ENCODE measurements around the gene DYNLT4. TPM values are rescaled to one million over a fixed set of nuclear protein-coding genes. Genes with fewer than 3 reads are reported as not detected.

DYNLT4 gene
- total and polyA plus RNA-seq, 2 of the 8 experiments (the other 6 are each of a cell fraction or from before 2014, with no cell fraction given): 0.29 TPM; not detected in 1

- TF ChIP-seq SIRT6 (IDR thresholded peaks at IDR 0.05; ENCODE audit: low read length): no peak
- TF ChIP-seq KDM5A (IDR thresholded peaks at IDR 0.05; ENCODE audit: low read length): no peak
These were observed 47.8 kb upstream of the DYNLT4 start (continued) for GRCh38 chr1:44854970-44855369.
